Tibial nerve (tissue), 4 donors: ENCODE data around the gene ABHD18. TPM values are rescaled to one million over a fixed set of nuclear protein-coding genes. Genes with fewer than 3 reads are reported as not detected.
"Not testable (repeated sequence)": the region's sequence is repeated elsewhere in the genome, so short reads cannot be mapped to it uniquely, and the experiment has no call there.

Source experiments
- DNase-seq, 2 donors: peaks; one replicate each; pipeline ENCODE4 v3.0.0-alpha.2; 2019; ENCODE audit warnings: low spot score in 2 of 2
- H3K27ac ChIP-seq, 4 donors: fragments of 200-600 bp; sonication (generic) in 3 of 4; one replicate each; pipeline ENCODE4 v1.5.1; 2017 to 2019; ENCODE audit warnings: mild to moderate bottlenecking in 1 of 4
- H3K27me3 ChIP-seq, 2 donors: fragments of 200-600 bp; sonication (generic) in 1 of 2; one replicate each; pipeline versions ENCODE4 v1.5.1 to v1.6.0; 2017 to 2019
- H3K36me3 ChIP-seq, 3 donors: fragments of 200-600 bp; sonication (generic); one replicate each; pipeline ENCODE4 v1.5.1; 2018 to 2019
- H3K4me1 ChIP-seq, 4 donors: fragments of 200-600 bp; sonication (generic) in 3 of 4; one replicate each; pipeline ENCODE4 v1.5.1; 2017 to 2019
- H3K4me3 ChIP-seq, 4 donors: fragments of 200-600 bp; sonication (generic) in 3 of 4; one replicate each; pipeline ENCODE4 v1.5.1; 2017 to 2019; ENCODE audit warnings: mild to moderate bottlenecking in 1 of 4, moderate library complexity in 1 of 4
- H3K9me3 ChIP-seq, 4 donors: fragments of 200-600 bp; sonication (generic) in 3 of 4; one replicate each; pipeline ENCODE4 v1.5.1; 2017 to 2019
- EP300 ChIP-seq, 2 donors: sonication (generic); formaldehyde crosslinking; IDR thresholded peaks; one replicate each; pipeline ENCODE4 v1.6.1; 2017; ENCODE audit warnings: antibody characterized with exemption in 2 of 2, mild to moderate bottlenecking in 1 of 2
- POLR2A ChIP-seq, 2 donors: fragments of 450-650 bp; IDR thresholded peaks; one replicate each; pipeline ENCODE4 v1.6.1; 2017; ENCODE audit warnings: antibody characterized with exemption in 2 of 2, mild to moderate bottlenecking in 2 of 2, moderate library complexity in 2 of 2
- WGBS, 2 donors: methylation state at CpG; one replicate each; pipeline ENCODE4 v1.1.5; 2018; 5-methylcytosine and 5-hydroxymethylcytosine counted together
- total RNA-seq, 4 donors: library from RNA; depleted of rRNA; stranded (reverse); fragments of >200 nt; gene quantifications; one replicate each; pipeline ENCODE4 v1.1.0, GENCODE V29; 2016
- TF ChIP-seq, protein P1 (sequence below), 5 experiments: fragments of 200-600 bp in 3 of 5; fragments of 450-650 bp in 2 of 5; sonication (generic) in 3 of 5; IDR thresholded peaks; one replicate each; pipeline ENCODE4 v1.5.1; 2016 to 2019; ENCODE audit warnings: antibody characterized with exemption in 5 of 5, mild to moderate bottlenecking in 3 of 5, moderate library complexity in 2 of 5

ABHD18 gene
- total RNA-seq, 4 donors from 2014 or later = 8.0 to 17.7 (median 10.1) TPM

DNA sequence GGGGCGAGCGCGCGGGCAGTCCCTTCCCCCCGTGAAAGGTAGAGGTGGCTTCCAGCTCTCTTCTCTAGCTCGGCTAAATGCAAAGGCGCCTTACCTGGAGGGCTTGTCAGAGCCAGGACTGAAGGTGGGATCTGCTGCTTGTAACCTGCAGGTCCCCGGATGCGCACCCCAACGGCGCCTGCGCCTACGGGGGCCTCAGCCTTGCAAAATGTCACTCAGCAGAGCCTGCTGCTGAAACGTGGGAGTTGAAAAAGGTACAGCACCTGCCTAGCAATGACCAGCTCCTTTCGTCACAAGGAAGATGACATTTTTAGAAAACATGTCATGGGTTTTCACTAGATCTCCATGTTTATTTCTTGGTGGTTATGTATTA lies 583 bp downstream of the ABHD18 start:
- no peak for TF ChIP-seq EP300 (IDR thresholded peaks at IDR 0.05)
- no peak for TF ChIP-seq POLR2A (IDR thresholded peaks at IDR 0.05)
- Histone ChIP-seq H3K36me3 (peaks cover 0 to 6% (median 0%) of the 10 kb centered on the region in 3 donors), H3K27ac (peak overlapping the region; percentile 81 to 96 (median 94)), H3K4me1 (peaks cover 0 to 23% (median 3%) of the 10 kb centered on the region in 4 donors), H3K27me3 (no peaks in the 10 kb centered on the region), H3K4me3 (peak overlapping the region; percentile 86 to 99 (median 94)), H3K9me3 (no peaks in the 10 kb centered on the region)
- DNase-seq = peak in 1 of 2 donors; percentile 23
- WGBS, 2 donors = 1 to 2% methylated on average over 14 to 15 of the region's 15 CpGs

DNA sequence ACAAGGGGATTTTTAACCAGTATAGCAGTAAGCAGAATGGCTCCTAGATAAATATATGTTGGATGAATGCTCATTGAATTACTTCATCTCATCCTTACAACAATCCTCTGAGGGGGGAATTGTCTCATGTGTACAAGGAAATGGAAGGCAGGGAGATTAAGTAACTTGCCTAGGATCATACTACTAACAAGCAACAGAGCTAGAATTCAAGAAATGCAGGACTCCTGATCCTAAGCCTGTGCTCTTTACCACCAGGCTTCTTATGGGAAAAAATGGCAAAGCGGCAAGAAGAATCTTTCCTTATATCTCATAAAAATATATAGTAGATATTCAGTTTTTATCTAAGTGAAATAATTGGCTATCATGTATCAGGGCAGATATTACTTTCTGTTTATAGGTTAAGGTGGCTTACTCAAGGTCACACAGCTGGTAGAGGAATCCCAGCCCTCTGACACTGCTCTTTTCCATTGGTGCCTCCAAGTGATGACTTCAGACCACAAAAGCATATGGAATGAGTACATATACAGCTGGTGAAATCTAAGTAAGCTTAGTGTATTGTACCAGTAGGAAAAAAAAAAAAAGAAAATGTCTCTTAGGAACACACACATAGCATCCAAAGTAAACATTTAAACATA lies 2.1 kb downstream of the ABHD18 start:
- Histone ChIP-seq H3K27ac (no peak overlapping the region), H3K36me3 (peaks cover 0 to 6% (median 0%) of the 10 kb centered on the region in 3 donors), H3K9me3 (no peaks in the 10 kb centered on the region), H3K4me3 (no peak overlapping the region), H3K4me1 (peaks cover 0 to 23% (median 3%) of the 10 kb centered on the region in 4 donors), H3K27me3 (no peaks in the 10 kb centered on the region)
- 96 to 100% methylated on average over 1 of the region's 1 CpG for WGBS, 2 donors
- TF ChIP-seq POLR2A (IDR thresholded peaks at IDR 0.05) (no peak), EP300 (IDR thresholded peaks at IDR 0.05) (no peak)
- TF ChIP-seq, protein P1, sequence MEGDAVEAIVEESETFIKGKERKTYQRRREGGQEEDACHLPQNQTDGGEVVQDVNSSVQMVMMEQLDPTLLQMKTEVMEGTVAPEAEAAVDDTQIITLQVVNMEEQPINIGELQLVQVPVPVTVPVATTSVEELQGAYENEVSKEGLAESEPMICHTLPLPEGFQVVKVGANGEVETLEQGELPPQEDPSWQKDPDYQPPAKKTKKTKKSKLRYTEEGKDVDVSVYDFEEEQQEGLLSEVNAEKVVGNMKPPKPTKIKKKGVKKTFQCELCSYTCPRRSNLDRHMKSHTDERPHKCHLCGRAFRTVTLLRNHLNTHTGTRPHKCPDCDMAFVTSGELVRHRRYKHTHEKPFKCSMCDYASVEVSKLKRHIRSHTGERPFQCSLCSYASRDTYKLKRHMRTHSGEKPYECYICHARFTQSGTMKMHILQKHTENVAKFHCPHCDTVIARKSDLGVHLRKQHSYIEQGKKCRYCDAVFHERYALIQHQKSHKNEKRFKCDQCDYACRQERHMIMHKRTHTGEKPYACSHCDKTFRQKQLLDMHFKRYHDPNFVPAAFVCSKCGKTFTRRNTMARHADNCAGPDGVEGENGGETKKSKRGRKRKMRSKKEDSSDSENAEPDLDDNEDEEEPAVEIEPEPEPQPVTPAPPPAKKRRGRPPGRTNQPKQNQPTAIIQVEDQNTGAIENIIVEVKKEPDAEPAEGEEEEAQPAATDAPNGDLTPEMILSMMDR (IDR thresholded peaks at IDR 0.05) = no peak
- DNase-seq = no peak

DNA sequence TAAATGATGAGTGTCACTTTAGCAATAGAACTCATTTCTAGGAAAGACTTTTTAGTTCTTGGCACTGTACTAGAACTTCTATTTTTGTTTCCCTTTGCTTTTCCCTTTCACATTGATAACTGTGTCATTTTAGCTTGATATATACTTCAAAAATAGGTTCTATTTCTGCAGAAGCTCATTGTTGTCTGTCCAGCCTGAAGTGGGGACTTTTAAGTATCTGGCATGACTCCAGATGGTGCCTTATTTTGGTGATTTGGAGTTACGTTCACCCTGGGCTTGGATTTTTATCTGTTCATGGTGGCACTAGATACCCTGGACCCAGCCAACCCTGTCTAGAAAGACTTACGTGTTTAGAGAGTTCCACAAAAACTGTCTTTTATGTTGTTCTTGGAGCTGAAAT lies 3.4 kb downstream of the ABHD18 start:
- Histone ChIP-seq H3K36me3 (peaks cover 0 to 8% (median 0%) of the 10 kb centered on the region in 3 donors), H3K4me1 (peaks cover 0 to 13% (median 3%) of the 10 kb centered on the region in 4 donors), H3K27ac (no peak overlapping the region), H3K9me3 (no peaks in the 10 kb centered on the region), H3K27me3 (no peaks in the 10 kb centered on the region), H3K4me3 (no peak overlapping the region)
- TF ChIP-seq, protein P1 (IDR thresholded peaks at IDR 0.05) = no peak
- TF ChIP-seq EP300 (IDR thresholded peaks at IDR 0.05) = no peak
- no peak for TF ChIP-seq POLR2A (IDR thresholded peaks at IDR 0.05)
- 70 to 78% methylated on average over 2 of the region's 2 CpGs for WGBS, 2 donors
- DNase-seq = no peak

DNA sequence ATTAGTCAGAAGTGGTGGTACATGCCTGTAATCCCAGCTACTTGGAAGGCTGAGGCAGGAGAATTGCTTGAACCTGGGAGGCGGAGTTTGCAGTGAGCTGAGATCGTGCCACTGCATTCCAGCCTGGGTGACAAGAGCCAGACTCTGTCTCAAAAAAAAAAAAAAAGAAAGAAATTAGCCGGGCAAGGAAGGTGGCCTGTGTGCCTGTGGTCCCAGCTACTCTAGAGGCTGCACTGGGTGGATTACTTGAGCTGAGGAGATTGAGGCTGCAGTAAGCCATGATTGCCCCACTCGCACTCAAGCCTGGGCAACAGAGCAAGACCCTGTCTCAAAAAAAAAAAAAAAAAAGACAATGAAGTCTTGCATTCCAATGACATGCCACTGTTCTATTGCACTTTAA lies 5.7 kb downstream of the ABHD18 start:
- H3K36me3 ChIP-seq, DNase-seq, H3K4me3 ChIP-seq, H3K4me1 ChIP-seq, H3K27me3 ChIP-seq, H3K27ac ChIP-seq, H3K9me3 ChIP-seq: not testable (repeated sequence)
- 68% methylated on average over 4 of the region's 4 CpGs for WGBS, 2 donors

DNA sequence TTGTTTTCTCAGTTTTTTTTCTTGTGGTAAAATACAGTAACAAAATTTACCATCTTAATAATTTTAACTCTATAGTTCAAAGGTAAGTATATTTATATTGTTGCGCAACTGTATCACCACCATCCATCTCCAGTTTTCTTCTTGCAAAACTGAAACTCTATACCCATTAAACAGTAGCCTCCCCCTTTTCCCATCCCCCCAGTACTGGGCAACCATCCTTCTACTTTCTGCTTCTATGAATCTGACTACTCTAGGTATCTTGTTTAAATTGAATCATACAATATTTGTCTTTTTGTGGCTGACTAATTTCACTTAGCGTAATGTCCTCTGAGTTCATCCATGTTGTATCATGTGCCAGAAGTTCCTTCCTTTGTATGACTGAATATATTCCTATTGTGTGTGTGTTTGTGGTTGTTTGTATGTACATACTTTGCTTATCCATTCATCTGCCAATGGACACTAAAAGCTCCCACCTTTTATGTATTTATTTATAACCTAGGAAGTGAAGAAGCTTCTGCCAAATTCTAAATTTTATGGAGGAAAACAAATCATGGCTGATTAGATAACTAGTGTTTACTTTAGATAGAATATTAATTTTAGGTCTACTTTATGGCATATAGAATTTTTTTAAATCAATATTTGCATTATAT lies 10.0 kb downstream of the ABHD18 start:
- Histone ChIP-seq H3K9me3 (peaks cover 0 to 4% (median 0%) of the 10 kb centered on the region in 4 donors), H3K27ac (no peak overlapping the region), H3K4me3 (no peak overlapping the region), H3K27me3 (no peaks in the 10 kb centered on the region), H3K36me3 (peaks cover 0 to 12% (median 0%) of the 10 kb centered on the region in 3 donors), H3K4me1 (no peaks in the 10 kb centered on the region)
- WGBS, 2 donors = 96 to 100% methylated on average over 2 of the region's 2 CpGs
- TF ChIP-seq, protein P1 (IDR thresholded peaks at IDR 0.05) = no peak
- TF ChIP-seq POLR2A (IDR thresholded peaks at IDR 0.05) (no peak), EP300 (IDR thresholded peaks at IDR 0.05) (no peak)
- no peak for DNase-seq

DNA sequence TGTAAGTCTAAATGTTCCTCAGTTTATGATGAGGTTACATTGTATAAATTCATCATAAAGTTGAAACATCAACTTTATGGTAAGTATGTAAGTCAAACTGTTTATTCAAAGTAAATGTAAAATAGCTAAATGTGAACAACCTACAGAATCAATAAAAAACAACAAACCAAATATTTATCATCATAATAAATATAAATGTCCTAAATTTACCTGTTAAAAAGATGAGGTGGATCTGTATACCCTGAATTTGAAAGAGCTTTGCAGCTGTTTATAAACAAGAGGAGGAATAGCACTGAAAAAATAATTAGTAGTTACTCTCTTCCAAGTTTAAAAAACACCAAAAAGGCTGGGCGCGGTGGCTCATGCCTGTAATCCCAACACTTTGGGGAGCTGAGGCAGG lies 13.7 kb downstream of the ABHD18 start:
- Histone ChIP-seq H3K4me3 (no peak overlapping the region), H3K36me3 (peaks cover 0 to 13% (median 0%) of the 10 kb centered on the region in 3 donors), H3K27me3 (no peaks in the 10 kb centered on the region), H3K9me3 (peaks cover 0 to 4% (median 0%) of the 10 kb centered on the region in 4 donors), H3K4me1 (no peaks in the 10 kb centered on the region), H3K27ac (no peak overlapping the region)
- 97 to 100% methylated on average over 2 of the region's 2 CpGs for WGBS, 2 donors
- no peak for TF ChIP-seq POLR2A (IDR thresholded peaks at IDR 0.05)
- TF ChIP-seq, protein P1 (IDR thresholded peaks at IDR 0.05) = no peak
- no peak for TF ChIP-seq EP300 (IDR thresholded peaks at IDR 0.05)
- no peak for DNase-seq
